Activated CD8-positive, alpha-beta memory T cell treated with anti-CD3 and anti-CD28 coated beads for 48 hours (primary cell): ENCODE data around the gene TMOD2.

Experiments used
- DNase-seq, 3 experiments: peaks; one replicate each; pipeline ENCODE4 v3.0.0-alpha.2; 2020; ENCODE audit warnings: low read depth in 2 of 3, low spot score in 2 of 3

The TMOD2 gene

DNA sequence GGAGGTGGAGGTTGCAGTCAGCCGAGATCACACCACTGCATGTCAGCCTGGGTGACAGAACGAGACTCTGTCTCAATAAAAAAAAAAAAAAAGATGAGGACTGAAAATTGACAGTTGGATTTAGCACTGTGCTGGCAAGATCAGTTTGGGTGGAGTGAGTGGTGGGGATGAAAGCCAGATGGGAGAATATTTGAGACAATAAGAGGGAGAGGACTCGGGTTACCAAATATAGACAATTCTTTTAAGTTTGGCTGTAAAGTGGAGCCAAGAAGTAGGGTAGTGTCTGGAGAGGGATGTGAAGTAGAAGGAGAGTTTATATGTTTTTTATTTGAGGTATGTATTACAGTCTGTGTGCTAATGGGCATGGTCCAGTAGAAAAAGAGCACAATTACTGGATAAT, 98.5 kb downstream of the TMOD2 start:
- DNase-seq = no peak

- no peak for DNase-seq
These were observed 102.6 kb downstream of the TMOD2 start for GRCh38 chr15:51853998-51854397.

GRCh38 chr15:51855612-51856011, 104.2 kb downstream of the TMOD2 start:
- DNase-seq = no peak

GRCh38 chr15:51856714-51857380, 105.5 kb downstream of the TMOD2 start:
- DNase-seq = no peak

DNA sequence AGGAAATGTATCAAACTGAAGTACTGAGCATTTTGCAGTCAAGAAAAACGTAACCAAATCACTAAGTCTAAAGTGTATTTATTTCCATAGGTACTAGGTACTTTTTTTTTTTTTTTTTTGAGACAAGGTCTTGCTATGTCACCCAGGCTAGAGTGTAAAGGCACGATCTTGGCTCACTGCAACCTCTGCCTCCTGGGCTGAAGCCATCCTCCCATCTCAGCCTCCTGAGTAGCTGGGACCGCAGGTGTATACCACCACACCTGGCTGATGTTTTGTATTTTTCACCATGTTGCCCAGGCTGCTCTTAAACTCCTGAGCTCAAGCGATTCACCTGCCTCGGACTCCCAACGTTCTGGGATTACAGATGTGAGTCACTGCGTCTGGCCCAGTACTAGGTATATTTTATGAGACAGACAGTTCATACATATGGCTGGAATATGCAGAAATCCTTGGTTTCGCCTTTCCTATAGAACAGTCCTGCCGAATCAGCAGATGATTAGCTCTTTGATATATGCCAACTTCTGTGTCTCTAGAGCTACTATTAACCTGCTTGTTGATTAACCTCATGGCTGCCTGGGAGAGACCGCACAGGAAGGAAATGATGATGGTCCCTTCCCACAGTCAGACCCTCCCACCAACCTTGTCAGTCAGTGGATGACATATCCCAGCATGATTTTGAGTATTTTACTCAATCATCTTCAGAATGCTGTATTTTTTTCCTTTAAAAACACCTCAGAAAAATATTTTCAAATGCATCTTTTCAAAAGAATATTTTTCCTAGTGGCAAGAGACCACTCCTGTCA, 110.4 kb downstream of the TMOD2 start:
- peak in 1 of 3 experiments; percentile 25 for DNase-seq

- DNase-seq = no peak
These were observed 111.7 kb downstream of the TMOD2 start for GRCh38 chr15:51863131-51863530.

- DNase-seq = no peak
These were observed 113.1 kb downstream of the TMOD2 start for GRCh38 chr15:51864408-51865056.

DNA sequence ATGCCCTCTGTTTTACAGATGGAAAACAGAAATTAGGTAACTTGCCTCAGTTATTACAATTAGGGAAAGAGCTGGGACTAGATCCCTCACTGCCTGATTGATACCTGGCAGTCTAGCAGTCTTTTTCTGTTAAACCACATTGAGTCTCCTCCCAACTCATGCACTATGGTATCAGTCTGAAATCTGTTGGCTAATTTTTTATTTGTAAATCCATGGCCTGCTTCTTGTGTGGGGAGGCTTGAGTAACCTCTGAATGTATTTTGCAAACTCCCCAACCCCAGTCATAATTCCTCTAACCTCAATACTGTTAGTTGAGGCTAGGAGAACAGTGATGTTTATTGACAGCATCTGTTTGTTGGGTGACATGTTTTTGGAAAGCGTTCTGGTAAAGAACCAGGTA, 113.9 kb downstream of the TMOD2 start:
- DNase-seq = no peak
